SK-N-SH (cell line): ENCODE measurements around the gene P3H2. TPM values are rescaled to one million over a fixed set of nuclear protein-coding genes. Genes with fewer than 3 reads are reported as not detected.

Source experiments
- CTCF ChIA-PET: fragments of 300-600, 350-600 bp; formaldehyde crosslinking; extraction: SDS; loops from one replicate; lab custom pipeline; 2021; lab: Yijun Ruan, JAX
- POLR2A ChIA-PET: fragments of 350-600 bp; sonication (Branson Sonifier 250); formaldehyde crosslinking; extraction: SDS; loops from one replicate; lab custom pipeline; 2020; ENCODE audit warnings: antibody characterized with exemption, inconsistent platforms; lab: Yijun Ruan, JAX
- DNase-seq: peaks from one replicate; pipeline ENCODE4 v3.0.0; 2012
- H2AFZ ChIP-seq: fragments of 200-600 bp; sonication (generic); 2 replicates; pipeline ENCODE4 v1.8.1; 2016; ENCODE audit warnings: antibody characterized with exemption, mild to moderate bottlenecking, low read depth
- H3F3A ChIP-seq: fragments of 200-600 bp; sonication (generic); replicated peaks from 2 replicates; pipeline ENCODE3; 2016; ENCODE audit warnings: antibody characterized with exemption, mild to moderate bottlenecking; ENCODE audit not compliant: insufficient read depth
- H3K27ac ChIP-seq, 2 experiments: fragments of 200-500 bp in 1 of 2; fragments of 200-600 bp in 1 of 2; sonication (Bioruptor generic) in 1 of 2; sonication (generic), shearing (Covaris generic) in 1 of 2; 2 replicates each; pipeline versions ENCODE4 v1.5.1 to v1.6.1; 2014 to 2016; ENCODE audit warnings: low read depth in 2 of 2, inconsistent platforms in 1 of 2, low read length in 1 of 2, mild to moderate bottlenecking in 1 of 2, mixed read lengths in 1 of 2
- H3K27me3 ChIP-seq: fragments of 200-600 bp; sonication (generic), shearing (Covaris generic); 2 replicates; pipeline ENCODE4 v1.6.1; 2016; ENCODE audit warnings: mixed run types; ENCODE audit not compliant: insufficient read depth
- H3K36me3 ChIP-seq, 2 experiments: fragments of 200-500 bp in 1 of 2; fragments of 200-600 bp in 1 of 2; sonication (Bioruptor generic) in 1 of 2; sonication (generic) in 1 of 2; replicated peaks in 1 of 2; 2 replicates each; pipeline versions ENCODE3 to v1.5.1; 2014 to 2016; ENCODE audit warnings: low read length in 1 of 2, mild to moderate bottlenecking in 1 of 2; ENCODE audit not compliant: insufficient read depth in 2 of 2, control insufficient read depth in 1 of 2
- H3K4me1 ChIP-seq, 2 experiments: fragments of 200-500 bp in 1 of 2; fragments of 200-600 bp in 1 of 2; sonication (Bioruptor generic) in 1 of 2; sonication (generic), shearing (Covaris generic) in 1 of 2; 2 replicates each; pipeline versions ENCODE4 v1.5.1 to v1.6.1; 2014 to 2016; ENCODE audit warnings: low read depth in 1 of 2, low read length in 1 of 2, mixed run types in 1 of 2; ENCODE audit not compliant: insufficient read depth in 2 of 2, control insufficient read depth in 1 of 2
- H3K4me2 ChIP-seq: fragments of 200-600 bp; sonication (generic), shearing (Covaris generic); 2 replicates; pipeline ENCODE4 v1.6.1; 2017; ENCODE audit warnings: mixed run types
- H3K4me3 ChIP-seq, 2 experiments: fragments of 200-500 bp in 1 of 2; fragments of 200-600 bp in 1 of 2; sonication (Bioruptor generic) in 1 of 2; sonication (generic), shearing (Covaris generic) in 1 of 2; 2 replicates each; pipeline versions ENCODE4 v1.5.1 to v1.8.1; 2014 to 2016; ENCODE audit warnings: low read depth in 2 of 2, inconsistent platforms in 1 of 2, low read length in 1 of 2, mild to moderate bottlenecking in 1 of 2, mixed read lengths in 1 of 2, moderate library complexity in 1 of 2
- H3K79me2 ChIP-seq: fragments of 200-600 bp; sonication (generic); 2 replicates; pipeline ENCODE4 v1.8.1; 2017; ENCODE audit warnings: mild to moderate bottlenecking; ENCODE audit not compliant: insufficient read depth
- H3K9ac ChIP-seq: fragments of 200-600 bp; sonication (generic); 2 replicates; pipeline ENCODE4 v1.6.1; 2017; ENCODE audit warnings: mixed run types
- H3K9me2 ChIP-seq: fragments of 200-600 bp; sonication (generic); 2 replicates; pipeline ENCODE4 v1.6.1; 2017; ENCODE audit warnings: mixed run types
- H3K9me3 ChIP-seq: fragments of 200-600 bp; sonication (generic); 2 replicates; pipeline ENCODE4 v1.6.1; 2017; ENCODE audit warnings: mixed run types, mild to moderate bottlenecking, moderate library complexity
- H4K20me1 ChIP-seq: fragments of 200-600 bp; sonication (generic); 2 replicates; pipeline ENCODE4 v1.6.1; 2017; ENCODE audit warnings: mild to moderate bottlenecking, mixed run types; ENCODE audit not compliant: insufficient read depth
- CHD2 ChIP-seq: fragments of 150-350 bp; IDR thresholded peaks from 2 replicates; pipeline ENCODE4 v1.6.1; 2018; ENCODE audit warnings: low read length; ENCODE audit not compliant: partially characterized antibody
- EP300 ChIP-seq, 2 experiments: IDR thresholded peaks; 2 replicates each; pipeline versions ENCODE4 v1.4.0 to v1.6.1; 2012; ENCODE audit warnings: borderline replicate concordance in 1 of 2, low read depth in 1 of 2, low read length in 1 of 2
- EZH2phosphoT487 ChIP-seq: fragments of 200-600 bp; sonication (generic); IDR thresholded peaks from 2 replicates; pipeline ENCODE4 v1.6.1; 2017; ENCODE audit warnings: low read depth, mixed run types, mild to moderate bottlenecking, antibody characterized with exemption, moderate library complexity, borderline replicate concordance
- FOXJ3 ChIP-seq: sonication (generic); formaldehyde crosslinking; IDR thresholded peaks from 2 replicates; pipeline ENCODE4 v1.5.1; 2020; ENCODE audit warnings: mild to moderate bottlenecking, missing genetic modification reagents
- FOXM1 ChIP-seq: IDR thresholded peaks from 2 replicates; pipeline ENCODE4 v1.4.0; 2012; ENCODE audit warnings: low read depth, mild to moderate bottlenecking
- GABPA ChIP-seq: IDR thresholded peaks from 2 replicates; pipeline ENCODE4 v1.4.0; 2012; ENCODE audit warnings: low read depth, mild to moderate bottlenecking
- JUND ChIP-seq: IDR thresholded peaks from 2 replicates; pipeline ENCODE4 v1.4.0; 2012
- MEF2A ChIP-seq: IDR thresholded peaks from 2 replicates; pipeline ENCODE4 v1.4.0; 2012; ENCODE audit warnings: low read depth, borderline replicate concordance
- MXI1 ChIP-seq: IDR thresholded peaks from 2 replicates; pipeline ENCODE4 v1.6.1; 2012; ENCODE audit warnings: mild to moderate bottlenecking, low read depth, low read length, improper control_type of control experiment
- NFIC ChIP-seq: IDR thresholded peaks from 2 replicates; pipeline ENCODE4 v1.4.0; 2012; ENCODE audit warnings: borderline replicate concordance
- PBX3 ChIP-seq: IDR thresholded peaks from 2 replicates; pipeline ENCODE4; 2012
- POLR2AphosphoS5 ChIP-seq: IDR thresholded peaks from 2 replicates; pipeline ENCODE4 v1.6.1; 2012; ENCODE audit warnings: low read depth, low read length
- TEAD4 ChIP-seq: IDR thresholded peaks from 2 replicates; pipeline ENCODE4 v1.4.0; 2012; ENCODE audit warnings: mild to moderate bottlenecking, borderline replicate concordance; ENCODE audit not compliant: insufficient read depth
- YY1 ChIP-seq: IDR thresholded peaks from 2 replicates; pipeline ENCODE4 v1.4.0; 2012; ENCODE audit warnings: low read depth, mild to moderate bottlenecking
- WGBS: methylation state at CpG from one replicate; pipeline ENCODE4 v1.1.6; 2017; ENCODE audit warnings: low lambda C conversion rate; 5-methylcytosine and 5-hydroxymethylcytosine counted together
- polyA plus RNA-seq, 3 experiments: library from polyadenylated mRNA; depleted of rRNA; stranded (reverse); fragments of >200 nt; gene quantifications; 2 replicates each; pipeline ENCODE4 v1.2.3, GENCODE V29; 2012
- TF ChIP-seq, protein P1 (sequence below): IDR thresholded peaks from 2 replicates; pipeline ENCODE4 v1.4.0; 2012; ENCODE audit warnings: low read depth
- TF ChIP-seq, protein P2 (sequence below): fragments of 150-350 bp; IDR thresholded peaks from 2 replicates; pipeline ENCODE4 v1.6.1; 2016; ENCODE audit warnings: mild to moderate bottlenecking, low read depth, low read length
- TF ChIP-seq, protein P3 (sequence below): IDR thresholded peaks from 2 replicates; pipeline ENCODE4 v1.6.1; 2012; ENCODE audit warnings: mild to moderate bottlenecking, low read depth, low read length, moderate library complexity
- TF ChIP-seq, protein P4 (sequence below): IDR thresholded peaks from 2 replicates; pipeline ENCODE4 v1.4.0; 2012; ENCODE audit warnings: low read depth, borderline replicate concordance

Gene P3H2
- polyA plus RNA-seq, 1 of the 3 experiments (the other 2 are of a cell fraction), result 2.8 TPM

DNA sequence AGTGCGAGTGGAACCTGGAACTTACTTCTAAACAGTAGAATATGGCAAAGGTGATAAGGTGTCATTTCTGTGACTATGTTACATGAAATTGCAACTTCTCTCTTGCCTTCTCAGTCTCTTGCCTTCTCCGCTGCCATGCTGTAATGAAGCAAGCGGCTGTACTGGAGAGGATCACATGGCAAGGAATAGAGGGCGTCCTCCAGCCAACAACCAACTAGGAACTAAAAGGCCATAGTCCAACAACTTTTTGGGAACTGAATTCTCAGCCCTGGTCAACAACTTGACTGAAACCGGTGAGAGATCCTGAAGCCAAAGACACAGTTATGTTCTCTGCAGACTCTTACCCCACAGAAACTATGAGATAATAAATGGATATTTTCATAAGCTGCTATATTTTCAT is 143.5 kb downstream of the P3H2 start:
- CTCF ChIA-PET, result interaction anchor here (1.6 to 2.0 kb wide), 2 partner anchors 15 to 345 kb away, joined by 6 to 9 read pairs; partner anchors contain the start of gene CLDN1

DNA sequence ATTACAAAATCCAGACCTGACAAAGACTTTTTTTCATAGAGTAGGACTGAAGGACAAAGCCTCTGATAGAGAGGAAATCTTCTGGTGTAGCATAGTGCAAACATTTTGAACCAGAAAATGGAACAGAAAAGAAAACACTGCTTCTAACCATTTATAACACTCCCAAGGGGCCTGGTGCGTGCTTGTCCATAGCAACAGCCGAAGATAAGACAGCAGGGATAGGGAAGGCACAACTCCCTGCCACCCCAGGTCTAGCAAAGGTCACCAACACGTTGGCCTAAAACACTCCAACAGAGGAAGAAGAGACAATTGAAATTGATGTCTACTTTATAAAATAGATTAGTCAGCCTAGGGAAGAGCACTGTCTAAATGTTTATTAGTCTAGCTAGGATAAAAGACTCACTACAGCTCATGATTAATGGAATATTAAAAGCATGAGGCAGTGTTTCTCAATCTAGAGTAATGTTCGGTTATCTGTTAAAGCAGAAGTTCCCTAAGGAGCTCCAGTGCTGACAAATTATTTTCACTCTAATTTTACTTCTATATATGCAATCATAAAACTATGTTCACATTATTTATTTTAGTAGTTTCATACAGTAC is 145.2 kb downstream of the P3H2 start:
- Histone ChIP-seq H3K9me3 (no peaks in the 10 kb centered on the region), H2AFZ (no peak overlapping the region), H3K27me3 (no peaks in the 10 kb centered on the region), H4K20me1 (no peaks in the 10 kb centered on the region), H3K4me3 (no peak overlapping the region), H3F3A (no peaks in the 10 kb centered on the region), H3K27ac (no peak overlapping the region), H3K36me3 (no peaks in the 10 kb centered on the region), H3K9ac (no peak overlapping the region), H3K4me1 (no peaks in the 10 kb centered on the region), H3K4me2 (no peak overlapping the region), H3K9me2 (no peaks in the 10 kb centered on the region), H3K79me2 (no peaks in the 10 kb centered on the region)
- CTCF ChIA-PET, result interaction anchor here (0.6 kb wide), 1 partner anchor 347 kb away, joined by 3 read pairs; the partner anchor contains the start of gene CLDN1
- 34% methylated on average over 4 of the region's 4 CpGs for whole genome bisulfite sequencing
- DNase-seq, result no peak
- no peak for TF ChIP-seq FOXJ3 (CRISPR knock-in tag)
- no peak for TF ChIP-seq CHD2
- TF ChIP-seq, protein P1, sequence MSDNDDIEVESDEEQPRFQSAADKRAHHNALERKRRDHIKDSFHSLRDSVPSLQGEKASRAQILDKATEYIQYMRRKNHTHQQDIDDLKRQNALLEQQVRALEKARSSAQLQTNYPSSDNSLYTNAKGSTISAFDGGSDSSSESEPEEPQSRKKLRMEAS, result no peak
- TF ChIP-seq EZH2phosphoT487, result no peak
- no peak for TF ChIP-seq JUND
- TF ChIP-seq, protein P2, sequence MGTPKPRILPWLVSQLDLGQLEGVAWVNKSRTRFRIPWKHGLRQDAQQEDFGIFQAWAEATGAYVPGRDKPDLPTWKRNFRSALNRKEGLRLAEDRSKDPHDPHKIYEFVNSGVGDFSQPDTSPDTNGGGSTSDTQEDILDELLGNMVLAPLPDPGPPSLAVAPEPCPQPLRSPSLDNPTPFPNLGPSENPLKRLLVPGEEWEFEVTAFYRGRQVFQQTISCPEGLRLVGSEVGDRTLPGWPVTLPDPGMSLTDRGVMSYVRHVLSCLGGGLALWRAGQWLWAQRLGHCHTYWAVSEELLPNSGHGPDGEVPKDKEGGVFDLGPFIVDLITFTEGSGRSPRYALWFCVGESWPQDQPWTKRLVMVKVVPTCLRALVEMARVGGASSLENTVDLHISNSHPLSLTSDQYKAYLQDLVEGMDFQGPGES, result no peak
- no peak for TF ChIP-seq POLR2AphosphoS5
- no peak for TF ChIP-seq MXI1
- TF ChIP-seq, protein P3, sequence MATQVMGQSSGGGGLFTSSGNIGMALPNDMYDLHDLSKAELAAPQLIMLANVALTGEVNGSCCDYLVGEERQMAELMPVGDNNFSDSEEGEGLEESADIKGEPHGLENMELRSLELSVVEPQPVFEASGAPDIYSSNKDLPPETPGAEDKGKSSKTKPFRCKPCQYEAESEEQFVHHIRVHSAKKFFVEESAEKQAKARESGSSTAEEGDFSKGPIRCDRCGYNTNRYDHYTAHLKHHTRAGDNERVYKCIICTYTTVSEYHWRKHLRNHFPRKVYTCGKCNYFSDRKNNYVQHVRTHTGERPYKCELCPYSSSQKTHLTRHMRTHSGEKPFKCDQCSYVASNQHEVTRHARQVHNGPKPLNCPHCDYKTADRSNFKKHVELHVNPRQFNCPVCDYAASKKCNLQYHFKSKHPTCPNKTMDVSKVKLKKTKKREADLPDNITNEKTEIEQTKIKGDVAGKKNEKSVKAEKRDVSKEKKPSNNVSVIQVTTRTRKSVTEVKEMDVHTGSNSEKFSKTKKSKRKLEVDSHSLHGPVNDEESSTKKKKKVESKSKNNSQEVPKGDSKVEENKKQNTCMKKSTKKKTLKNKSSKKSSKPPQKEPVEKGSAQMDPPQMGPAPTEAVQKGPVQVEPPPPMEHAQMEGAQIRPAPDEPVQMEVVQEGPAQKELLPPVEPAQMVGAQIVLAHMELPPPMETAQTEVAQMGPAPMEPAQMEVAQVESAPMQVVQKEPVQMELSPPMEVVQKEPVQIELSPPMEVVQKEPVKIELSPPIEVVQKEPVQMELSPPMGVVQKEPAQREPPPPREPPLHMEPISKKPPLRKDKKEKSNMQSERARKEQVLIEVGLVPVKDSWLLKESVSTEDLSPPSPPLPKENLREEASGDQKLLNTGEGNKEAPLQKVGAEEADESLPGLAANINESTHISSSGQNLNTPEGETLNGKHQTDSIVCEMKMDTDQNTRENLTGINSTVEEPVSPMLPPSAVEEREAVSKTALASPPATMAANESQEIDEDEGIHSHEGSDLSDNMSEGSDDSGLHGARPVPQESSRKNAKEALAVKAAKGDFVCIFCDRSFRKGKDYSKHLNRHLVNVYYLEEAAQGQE, result no peak
- TF ChIP-seq FOXM1, result no peak
- no peak for TF ChIP-seq GABPA
- no peak for TF ChIP-seq TEAD4
- no peak for TF ChIP-seq PBX3
- no peak for TF ChIP-seq EP300 (IDR thresholded peaks at IDR 0.05; ENCODE audit: borderline replicate concordance in 1 of 2, low read depth in 1 of 2, low read length in 1 of 2)
- TF ChIP-seq YY1, result no peak
- TF ChIP-seq NFIC, result no peak
- POLR2A ChIA-PET, result no interaction called here

More for the DNA sequence above, 143.5 kb downstream of the P3H2 start:
- no peaks in the 10 kb centered on the region for H3K9me3 ChIP-seq
- H3K27me3 ChIP-seq, result no peaks in the 10 kb centered on the region
- H3K4me2 ChIP-seq, result no peak overlapping the region
- WGBS, result 51% methylated on average over 5 of the region's 5 CpGs
- H2AFZ ChIP-seq, result no peak overlapping the region
- DNase-seq, result no peak
- no peak for TF ChIP-seq MXI1
- TF ChIP-seq, protein P4, sequence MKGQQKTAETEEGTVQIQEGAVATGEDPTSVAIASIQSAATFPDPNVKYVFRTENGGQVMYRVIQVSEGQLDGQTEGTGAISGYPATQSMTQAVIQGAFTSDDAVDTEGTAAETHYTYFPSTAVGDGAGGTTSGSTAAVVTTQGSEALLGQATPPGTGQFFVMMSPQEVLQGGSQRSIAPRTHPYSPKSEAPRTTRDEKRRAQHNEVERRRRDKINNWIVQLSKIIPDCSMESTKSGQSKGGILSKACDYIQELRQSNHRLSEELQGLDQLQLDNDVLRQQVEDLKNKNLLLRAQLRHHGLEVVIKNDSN, result no peak
- no peak for TF ChIP-seq MEF2A
- TF ChIP-seq JUND, result no peak
- TF ChIP-seq GABPA, result no peak
- TF ChIP-seq, all 33 proteins: peak for 0
- Histone ChIP-seq H3F3A (no peaks in the 10 kb centered on the region), H3K4me3 (no peak overlapping the region), H3K4me1 (no peaks in the 10 kb centered on the region), H4K20me1 (no peaks in the 10 kb centered on the region), H3K36me3 (no peaks in the 10 kb centered on the region), H3K79me2 (no peaks in the 10 kb centered on the region), H3K9ac (no peak overlapping the region), H3K27ac (no peak overlapping the region), H3K9me2 (no peaks in the 10 kb centered on the region)
- POLR2A ChIA-PET, result no interaction called here
